WTC11 (cell line): Measurements from ENCODE around the gene LAMP1.
"Not testable (repeated sequence)": the region's sequence is repeated elsewhere in the genome, so short reads cannot be mapped to it uniquely, and the experiment has no call there.

Experiments used
- CTCF ChIP-seq: fragments of 200-600 bp; IDR thresholded peaks from 2 replicates; pipeline ENCODE4 v1.8.0; 2022; ENCODE audit warnings: antibody characterized with exemption
- ELF4 ChIP-seq: sonication (generic); formaldehyde crosslinking; IDR thresholded peaks from 2 replicates; pipeline ENCODE4 v1.8.1; 2022; ENCODE audit warnings: low read depth, mild to moderate bottlenecking, moderate library complexity, missing genetic modification reagents
- JAZF1 ChIP-seq: fragments of 250-450 bp; sonication (Bioruptor Pico); IDR thresholded peaks from 2 replicates; pipeline ENCODE4 v1.9.0; 2021; ENCODE audit warnings: moderate library complexity, mild to moderate bottlenecking, inconsistent platforms
- NR3C1 ChIP-seq: sonication (generic); formaldehyde crosslinking; conservative IDR thresholded peaks from 2 replicates; pipeline ENCODE4 v1.8.1; 2023; ENCODE audit warnings: low read depth, mild to moderate bottlenecking, missing genetic modification reagents
- PREB ChIP-seq: sonication (generic); formaldehyde crosslinking; IDR thresholded peaks from 2 replicates; pipeline ENCODE4 v1.8.1; 2022; ENCODE audit warnings: mild to moderate bottlenecking, missing genetic modification reagents, moderate library complexity, borderline replicate concordance
- RORB ChIP-seq: fragments of 250-450 bp; sonication (Bioruptor Pico); IDR thresholded peaks from 2 replicates; pipeline ENCODE4 v1.9.0; 2021; ENCODE audit warnings: mild to moderate bottlenecking
- SMAD4 ChIP-seq: sonication (generic); formaldehyde crosslinking; IDR thresholded peaks from 2 replicates; pipeline ENCODE4 v1.8.0; 2022; ENCODE audit warnings: mild to moderate bottlenecking, missing genetic modification reagents
- SP1 ChIP-seq: sonication (generic); formaldehyde crosslinking; conservative IDR thresholded peaks from 2 replicates; pipeline ENCODE4 v1.8.1; 2022; ENCODE audit warnings: missing genetic modification reagents
- ZBTB21 ChIP-seq: sonication (generic); formaldehyde crosslinking; IDR thresholded peaks from 2 replicates; pipeline ENCODE4 v1.8.1; 2023; ENCODE audit warnings: mild to moderate bottlenecking, missing genetic modification reagents, borderline replicate concordance
- TF ChIP-seq, protein P1 (sequence below): sonication (generic); formaldehyde crosslinking; IDR thresholded peaks from 2 replicates; pipeline ENCODE4 v1.8.1; 2023; ENCODE audit warnings: mild to moderate bottlenecking, missing genetic modification reagents, moderate library complexity

- not testable (repeated sequence) for TF ChIP-seq CTCF; NR3C1 (CRISPR knock-in tag); SMAD4; SP1 (CRISPR knock-in tag); JAZF1; PREB (CRISPR knock-in tag); ZBTB21 (CRISPR knock-in tag); RORB (CRISPR knock-in tag); ELF4 (CRISPR knock-in tag)
- TF ChIP-seq, protein P1, sequence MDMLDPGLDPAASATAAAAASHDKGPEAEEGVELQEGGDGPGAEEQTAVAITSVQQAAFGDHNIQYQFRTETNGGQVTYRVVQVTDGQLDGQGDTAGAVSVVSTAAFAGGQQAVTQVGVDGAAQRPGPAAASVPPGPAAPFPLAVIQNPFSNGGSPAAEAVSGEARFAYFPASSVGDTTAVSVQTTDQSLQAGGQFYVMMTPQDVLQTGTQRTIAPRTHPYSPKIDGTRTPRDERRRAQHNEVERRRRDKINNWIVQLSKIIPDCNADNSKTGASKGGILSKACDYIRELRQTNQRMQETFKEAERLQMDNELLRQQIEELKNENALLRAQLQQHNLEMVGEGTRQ (CRISPR knock-in tag), result not testable (repeated sequence)
These were observed 50.7 kb downstream of the LAMP1 start for GRCh38 chr13:113347736-113348225.
